Left ventricle myocardium inferior (tissue), 1 donor: Measurements from ENCODE around the gene NAALADL2. TPM values are rescaled to one million over a fixed set of nuclear protein-coding genes. Genes with fewer than 3 reads are reported as not detected.

Experiments used
- DNase-seq: peaks from one replicate; pipeline ENCODE4 v3.0.0-alpha.2; 2020
- H3K27ac ChIP-seq: fragments of 200-600 bp; replicated peaks from 2 replicates; pipeline ENCODE4 v1.8.0; 2021
- H3K27me3 ChIP-seq: fragments of 200-600 bp; 2 replicates; pipeline ENCODE4 v1.8.0; 2021; ENCODE audit warnings: low read depth
- H3K36me3 ChIP-seq: fragments of 200-600 bp; 2 replicates; pipeline ENCODE4 v1.8.0; 2021
- H3K4me1 ChIP-seq: fragments of 200-600 bp; 2 replicates; pipeline ENCODE4 v1.8.0; 2021
- H3K4me3 ChIP-seq: fragments of 200-600 bp; 2 replicates; pipeline ENCODE4 v1.8.0; 2021; ENCODE audit warnings: mild to moderate bottlenecking, moderate library complexity
- H3K9me3 ChIP-seq: fragments of 200-600 bp; replicated peaks from 2 replicates; pipeline ENCODE4 v1.8.0; 2021
- CTCF ChIP-seq: fragments of 200-600 bp; IDR thresholded peaks from 2 replicates; pipeline ENCODE4 v1.8.0; 2021; ENCODE audit warnings: antibody characterized with exemption, mild to moderate bottlenecking, borderline replicate concordance
- intact Hi-C: fragments of 100-400 bp; cut with micrococcal nuclease; formaldehyde crosslinking; loops from one replicate; pipeline ENCODE4 v1.11.0; 2022
- total RNA-seq: library from RNA; stranded (reverse); fragmentation: NEBNext Ultra II Directional; extraction: Animal tissue kit (Norgen Biotek cat#: 25700); gene quantifications from one replicate; pipeline ENCODE4 v1.2.1, GENCODE V29; 2021
- donor health status: DM: no; HTN: yes; CAD: no; lungs with severe emphysema.

The NAALADL2 gene
- total RNA-seq, 1 donor from 2014 or later = 5.8 TPM

- DNase-seq = no peak
- Histone ChIP-seq H3K27ac (no peak overlapping the region), H3K4me1 (no peaks in the 10 kb centered on the region), H3K4me3 (no peak overlapping the region), H3K9me3 (peaks cover 16% of the 10 kb centered on the region), H3K27me3 (no peaks in the 10 kb centered on the region), H3K36me3 (no peaks in the 10 kb centered on the region)
- intact Hi-C loops = no loop called here
- no peak for TF ChIP-seq CTCF
These were observed 575.4 kb downstream of the NAALADL2 start for GRCh38 chr3:175434561-175434960.

- Histone ChIP-seq H3K27ac (no peak overlapping the region), H3K9me3 (peaks cover 15% of the 10 kb centered on the region), H3K4me3 (no peak overlapping the region), H3K27me3 (no peaks in the 10 kb centered on the region), H3K36me3 (no peaks in the 10 kb centered on the region), H3K4me1 (no peaks in the 10 kb centered on the region)
- no peak for TF ChIP-seq CTCF
- intact Hi-C loops = no loop called here
- no peak for DNase-seq
These were observed 584.5 kb downstream of the NAALADL2 start for GRCh38 chr3:175443682-175444081.

GRCh38 chr3:175445741-175446140 is 586.6 kb downstream of the NAALADL2 start:
- Histone ChIP-seq H3K27ac (no peak overlapping the region), H3K27me3 (no peaks in the 10 kb centered on the region), H3K9me3 (peaks cover under 1% of the 10 kb centered on the region), H3K4me3 (no peak overlapping the region), H3K4me1 (no peaks in the 10 kb centered on the region), H3K36me3 (no peaks in the 10 kb centered on the region)
- DNase-seq = no peak
- no peak for TF ChIP-seq CTCF
- intact Hi-C loops = no loop called here

- no peak overlapping the region for H3K27ac ChIP-seq
- H3K36me3 ChIP-seq = no peaks in the 10 kb centered on the region
- no peaks in the 10 kb centered on the region for H3K9me3 ChIP-seq
- TF ChIP-seq CTCF = no peak
- H3K27me3 ChIP-seq = no peaks in the 10 kb centered on the region
- intact Hi-C loops = no loop called here
- H3K4me3 ChIP-seq = no peak overlapping the region
- DNase-seq = no peak
- no peaks in the 10 kb centered on the region for H3K4me1 ChIP-seq
These were observed 588.4 kb downstream of the NAALADL2 start for GRCh38 chr3:175447521-175447920.

- no peak for DNase-seq
- no peak for TF ChIP-seq CTCF
- Histone ChIP-seq H3K27ac (no peak overlapping the region), H3K36me3 (no peaks in the 10 kb centered on the region), H3K27me3 (no peaks in the 10 kb centered on the region), H3K4me3 (no peak overlapping the region), H3K9me3 (no peaks in the 10 kb centered on the region), H3K4me1 (no peaks in the 10 kb centered on the region)
- intact Hi-C loops = no loop called here
These were observed 594.2 kb downstream of the NAALADL2 start for GRCh38 chr3:175453361-175453760.

- H3K4me3 ChIP-seq = no peak overlapping the region
- no peak for TF ChIP-seq CTCF
- no peaks in the 10 kb centered on the region for H3K36me3 ChIP-seq
- peaks cover 10% of the 10 kb centered on the region for H3K9me3 ChIP-seq
- intact Hi-C loops = no loop called here
- no peak overlapping the region for H3K27ac ChIP-seq
- no peaks in the 10 kb centered on the region for H3K4me1 ChIP-seq
- no peaks in the 10 kb centered on the region for H3K27me3 ChIP-seq
- DNase-seq = no peak
These were observed 597.3 kb downstream of the NAALADL2 start for GRCh38 chr3:175456466-175456865.
